ENCODE results near the gene MYLK.

Gene MYLK

GRCh38 chr3:123791898-123792297 lies 92.2 kb downstream of the MYLK start:
- no peak for DNase-seq

DNA sequence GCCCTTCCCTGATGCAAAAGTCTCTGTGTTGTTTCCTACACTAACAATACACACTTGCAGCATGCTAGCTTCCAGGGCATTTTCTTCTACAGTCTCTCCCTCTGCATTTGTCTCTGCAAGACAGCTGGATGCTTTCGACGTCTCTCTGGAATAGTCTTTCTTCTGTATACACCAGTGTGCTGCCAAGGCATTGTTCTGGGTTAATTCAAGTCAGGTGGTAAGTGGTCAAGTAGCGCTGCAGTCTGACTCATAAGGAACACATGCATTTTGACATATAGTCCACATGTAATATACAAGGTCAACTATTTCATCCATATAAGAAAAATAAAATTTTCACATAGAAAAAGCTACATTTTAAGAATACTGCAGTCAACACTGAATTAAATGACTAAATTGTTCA lies 92.7 kb downstream of the MYLK start:
- no peak for DNase-seq

- DNase-seq = no peak
Observed at GRCh38 chr3:123791073-123791370, 93.1 kb downstream of the MYLK start.

GRCh38 chr3:123790254-123791072 lies 93.7 kb downstream of the MYLK start:
- no peak for DNase-seq

DNA sequence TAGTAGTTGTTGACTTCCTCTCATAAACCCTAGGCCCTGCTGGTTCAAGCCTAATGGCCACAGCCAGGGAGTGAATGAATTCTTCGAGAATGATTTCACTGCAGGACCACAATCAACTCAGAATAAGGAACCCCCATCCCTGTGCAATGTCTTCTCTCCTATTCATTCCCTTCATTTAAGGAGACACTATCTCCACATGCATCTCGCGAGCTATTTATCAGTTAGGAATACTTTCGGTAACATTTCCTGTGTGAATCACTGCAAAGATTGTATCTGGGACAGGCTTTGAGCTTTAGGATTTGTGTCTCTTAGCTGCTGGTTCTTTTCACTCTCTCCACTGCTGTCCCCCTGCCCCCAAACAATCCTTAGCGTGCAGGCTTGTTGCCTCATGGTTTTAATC lies 94.4 kb downstream of the MYLK start:
- DNase-seq = no peak

- no peak for DNase-seq
Observed at GRCh38 chr3:123789160-123789559, 95.0 kb downstream of the MYLK start.

GRCh38 chr3:123788710-123789109 lies 95.4 kb downstream of the MYLK start:
- DNase-seq = no peak

DNA sequence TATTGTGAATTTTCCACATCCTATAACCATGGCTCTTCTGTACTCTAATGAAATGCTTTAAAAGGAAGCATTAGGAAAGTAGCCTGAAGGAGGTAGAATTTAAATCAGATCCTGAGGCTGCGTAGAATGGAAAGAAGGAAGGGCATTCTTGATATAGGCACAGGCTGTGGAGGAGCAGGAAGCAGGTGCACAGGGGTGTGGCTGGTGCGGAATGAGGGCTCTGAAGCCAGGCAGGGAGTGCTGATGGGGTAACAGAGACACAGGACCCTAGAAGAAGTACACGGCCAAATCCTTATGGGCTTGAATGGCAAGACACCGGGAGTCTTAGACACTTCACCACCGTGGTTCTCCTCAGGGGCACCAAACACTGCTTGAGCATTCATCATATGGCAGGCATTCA lies 97.0 kb downstream of the MYLK start:
- DNase-seq = no peak

DNA sequence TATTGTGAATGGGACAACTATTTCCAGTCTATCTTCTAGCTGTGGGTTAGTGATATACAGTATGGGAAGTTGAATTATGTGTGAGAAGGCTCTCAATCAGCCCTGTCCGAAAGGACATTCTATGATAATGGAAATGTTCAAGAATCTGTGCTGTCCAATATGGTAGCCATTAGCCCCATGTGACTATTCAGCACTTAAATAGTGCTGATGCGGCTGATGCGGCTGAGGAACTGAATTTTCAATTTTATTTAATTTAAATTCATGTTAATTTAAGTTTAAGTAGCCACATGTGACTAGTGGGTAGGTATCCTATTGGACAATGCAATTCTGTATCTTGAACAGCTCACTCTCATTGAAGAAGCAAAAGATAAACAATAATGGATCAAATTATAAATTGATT lies 98.5 kb downstream of the MYLK start:
- DNase-seq = no peak

DNA sequence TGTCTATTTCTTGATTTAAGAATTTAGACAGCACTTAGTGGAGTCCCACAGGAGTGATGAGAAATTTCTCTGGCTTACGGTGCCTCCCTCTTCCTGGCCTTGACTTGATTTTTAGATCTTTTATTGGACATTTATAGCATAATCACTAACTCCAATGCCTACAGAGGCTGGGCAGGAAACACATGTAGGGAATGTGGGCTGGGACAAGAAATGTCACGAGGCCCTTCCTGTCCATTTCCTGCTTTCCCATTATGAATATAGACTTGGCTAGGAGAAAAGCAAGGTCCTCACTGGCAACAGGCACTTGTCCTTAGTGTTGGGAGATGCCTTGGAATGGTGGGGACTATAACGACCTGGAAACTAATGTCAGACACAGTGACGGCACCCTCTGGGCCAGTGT lies 100.3 kb downstream of the MYLK start:
- no peak for DNase-seq

GRCh38 chr3:123783050-123783689 lies 101.0 kb downstream of the MYLK start:
- no peak for DNase-seq

DNA sequence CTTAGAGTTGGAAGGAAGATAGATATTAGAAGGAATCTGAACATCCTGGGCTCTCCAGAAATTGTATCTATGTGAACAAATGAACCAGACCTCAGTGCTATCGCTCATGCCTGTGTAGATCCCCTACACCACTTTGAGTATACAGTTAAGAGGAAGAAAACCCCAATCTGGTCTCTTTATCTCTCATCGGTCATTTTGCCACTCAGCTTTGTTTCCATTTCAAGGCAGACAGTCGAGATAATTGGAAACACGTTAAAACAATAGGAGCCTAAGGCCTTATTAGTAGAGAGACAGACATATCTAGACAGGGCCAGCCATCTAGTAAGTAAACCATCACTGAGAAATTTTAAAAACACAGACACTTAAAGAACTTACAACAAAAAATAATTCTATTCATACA lies 101.6 kb downstream of the MYLK start:
- no peak for DNase-seq

DNA sequence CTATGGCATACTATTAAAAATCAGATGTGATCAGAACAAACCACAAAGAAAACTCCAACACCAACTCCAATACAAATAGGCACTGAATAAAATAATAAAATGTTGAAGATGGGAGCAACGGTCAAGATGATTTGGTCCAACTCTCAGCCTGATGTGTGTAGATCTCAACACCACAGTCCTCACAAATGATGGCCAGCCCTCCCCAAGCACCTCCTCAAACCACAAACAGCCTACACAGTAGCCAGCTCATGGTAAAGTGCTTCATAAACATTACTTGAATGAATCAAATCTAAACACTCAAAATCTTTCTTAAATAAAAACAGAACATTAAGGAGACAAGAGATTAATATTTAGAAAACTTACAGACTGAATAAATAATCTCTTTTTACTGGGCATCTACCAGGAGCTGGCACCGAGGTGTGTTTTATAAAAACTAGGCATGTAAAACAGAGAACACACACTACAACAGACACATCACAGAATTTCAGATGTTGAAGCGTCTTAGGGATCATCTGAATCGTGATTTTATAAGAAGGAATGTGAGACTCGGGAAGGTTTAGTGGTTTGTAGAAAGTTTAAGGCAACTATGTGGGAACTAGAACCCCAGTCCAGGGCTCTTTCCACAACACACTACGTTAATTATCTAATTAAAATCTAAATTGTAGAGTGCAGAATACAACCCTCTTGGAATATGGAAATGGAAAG lies 102.4 kb downstream of the MYLK start:
- no peak for DNase-seq

DNA sequence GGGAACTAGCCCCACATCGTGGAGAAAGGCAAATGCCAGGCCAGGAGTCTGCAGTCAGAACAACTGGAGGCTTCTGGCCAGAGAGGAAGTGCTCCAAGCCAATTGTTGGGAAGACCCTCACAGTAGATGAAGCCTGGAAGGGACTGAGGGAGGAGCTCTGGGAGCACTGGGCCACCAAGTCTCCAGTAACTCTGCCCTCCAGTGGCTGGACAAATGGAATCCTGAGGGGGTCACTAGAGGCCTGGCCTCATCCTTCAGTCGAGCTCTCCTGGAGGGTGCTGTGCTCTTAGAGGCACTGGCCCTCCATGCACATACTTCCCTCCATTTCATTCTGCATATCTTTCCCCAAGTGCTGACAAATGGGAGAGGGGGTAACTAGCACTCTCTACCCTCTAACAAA lies 103.0 kb downstream of the MYLK start:
- DNase-seq = no peak

GRCh38 chr3:123780656-123781055 lies 103.5 kb downstream of the MYLK start:
- DNase-seq = no peak

GRCh38 chr3:123779655-123780231 lies 104.4 kb downstream of the MYLK start:
- DNase-seq = no peak

GRCh38 chr3:123778991-123779622 lies 105.0 kb downstream of the MYLK start:
- no peak for DNase-seq

- no peak for DNase-seq
Observed at GRCh38 chr3:123778525-123778924, 105.6 kb downstream of the MYLK start.

DNA sequence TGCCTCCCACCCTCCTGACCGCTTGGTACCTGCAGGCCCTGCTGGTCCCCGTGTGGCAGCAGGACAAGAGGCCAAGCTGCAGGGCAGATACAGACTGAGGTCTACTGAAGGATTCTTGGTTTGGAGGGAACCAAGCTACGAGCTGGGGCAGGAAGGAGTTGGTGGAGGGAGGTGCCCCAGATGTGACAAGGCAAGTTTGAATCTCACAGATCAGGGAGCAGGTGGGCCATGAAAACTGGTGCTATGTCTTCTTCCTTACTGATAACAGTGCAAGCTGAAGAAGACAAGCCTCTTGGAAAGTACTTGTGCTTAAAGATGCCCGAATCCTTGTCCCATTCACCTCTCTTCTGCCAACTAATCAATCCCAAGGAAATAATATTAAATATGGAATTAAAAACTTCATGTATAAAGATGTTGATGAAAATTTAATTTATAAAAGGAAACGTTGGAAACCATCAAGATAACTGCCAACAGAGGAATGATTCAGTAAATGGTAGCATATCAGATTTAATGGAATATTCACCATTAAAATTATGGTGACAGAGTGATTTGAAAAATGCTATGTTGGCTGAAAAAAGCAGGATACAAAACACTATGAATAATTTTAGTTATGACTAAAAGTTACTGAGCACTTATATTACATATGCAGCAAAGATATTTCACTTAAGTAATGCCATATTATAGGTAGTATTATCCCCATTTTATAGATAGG lies 107.9 kb downstream of the MYLK start:
- DNase-seq = no peak

- no peak for DNase-seq
Observed at GRCh38 chr3:123774474-123774873, 109.7 kb downstream of the MYLK start.

- no peak for DNase-seq
Observed at GRCh38 chr3:123773681-123774431, 110.3 kb downstream of the MYLK start.

GRCh38 chr3:123769356-123769743 lies 114.8 kb downstream of the MYLK start:
- DNase-seq = no peak

Data from NCI-H2029 (cell line).